Chondrocyte (in vitro differentiated cells): ENCODE measurements around the gene SESN1. TPM values are rescaled to one million over a fixed set of nuclear protein-coding genes. Genes with fewer than 3 reads are reported as not detected.

Source experiments
- DNase-seq: peaks from one replicate; pipeline ENCODE4 v3.0.0; 2021; ENCODE audit warnings: mixed read lengths, low spot score
- H3K27ac Mint-ChIP-seq: one replicate; pipeline ENCODE4 v1.8.0; 2021; ENCODE audit warnings: mild to moderate bottlenecking, moderate library complexity, mixed read lengths; ENCODE audit not compliant: unreplicated experiment
- H3K27me3 Mint-ChIP-seq: 2 replicates; pipeline ENCODE4 v1.8.0; 2021; ENCODE audit warnings: low read depth, mixed read lengths
- H3K36me3 Mint-ChIP-seq: 2 replicates; pipeline ENCODE4 v1.8.0; 2021; ENCODE audit warnings: low read depth, mixed read lengths
- H3K4me1 Mint-ChIP-seq: 2 replicates; pipeline ENCODE4 v1.8.0; 2021; ENCODE audit warnings: low read depth, mild to moderate bottlenecking, mixed read lengths
- H3K4me3 Mint-ChIP-seq: one replicate; pipeline ENCODE4 v1.8.0; 2021; ENCODE audit warnings: mild to moderate bottlenecking, moderate library complexity, mixed read lengths; ENCODE audit not compliant: unreplicated experiment
- H3K9me3 Mint-ChIP-seq: 2 replicates; pipeline ENCODE4 v1.8.0; 2021; ENCODE audit warnings: low read depth, mixed read lengths
- total RNA-seq: library from RNA; stranded (reverse); gene quantifications from 3 replicates; pipeline ENCODE4 v1.2.1, GENCODE V29; 2021
- TF ChIP-seq, protein P1 (sequence below): fragments of 200-600 bp; sonication (generic); IDR thresholded peaks from 2 replicates; pipeline ENCODE4 v1.5.0; 2021; ENCODE audit warnings: antibody characterized with exemption, mild to moderate bottlenecking, moderate library complexity

SESN1 gene
- total RNA-seq, 1 donor from 2014 or later, result 9.5 TPM

DNA sequence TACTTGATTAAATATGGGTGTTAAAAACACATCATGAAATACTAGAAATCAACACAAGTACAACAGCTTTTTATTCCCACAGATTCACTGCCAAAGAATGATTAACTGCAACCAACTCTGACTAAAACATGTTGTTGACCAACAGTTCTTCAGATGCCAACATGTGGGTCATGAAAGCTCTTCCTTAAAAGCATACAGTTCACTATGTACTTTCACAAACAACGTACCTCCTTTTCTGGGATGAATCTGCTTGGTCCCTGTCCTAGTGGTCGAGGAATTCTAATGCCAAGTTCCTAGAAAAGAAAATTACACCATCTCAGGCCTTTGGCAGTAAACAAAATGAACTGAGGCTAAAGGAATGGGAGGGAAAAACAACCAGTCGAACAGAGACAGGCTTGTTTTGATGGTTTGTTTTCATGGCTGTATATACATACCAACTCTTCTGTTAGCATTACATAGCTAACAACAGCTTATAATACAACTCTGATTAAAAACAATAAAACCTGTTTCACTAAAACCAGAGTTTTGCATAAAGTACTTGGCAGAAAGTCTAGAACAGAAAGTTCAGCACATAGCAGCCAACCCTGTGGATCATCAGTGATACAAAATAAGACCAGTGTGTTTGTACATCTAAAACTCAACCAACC lies 92.5 kb downstream of the SESN1 start:
- Mint-ChIP-seq H3K27me3 (no peaks in the 10 kb centered on the region), H3K4me3 (no peak overlapping the region), H3K36me3 (peaks cover 3% of the 10 kb centered on the region), H3K4me1 (peaks cover 12% of the 10 kb centered on the region), H3K9me3 (no peaks in the 10 kb centered on the region), H3K27ac (no peak overlapping the region)
- DNase-seq, result no peak
- TF ChIP-seq, protein P1, sequence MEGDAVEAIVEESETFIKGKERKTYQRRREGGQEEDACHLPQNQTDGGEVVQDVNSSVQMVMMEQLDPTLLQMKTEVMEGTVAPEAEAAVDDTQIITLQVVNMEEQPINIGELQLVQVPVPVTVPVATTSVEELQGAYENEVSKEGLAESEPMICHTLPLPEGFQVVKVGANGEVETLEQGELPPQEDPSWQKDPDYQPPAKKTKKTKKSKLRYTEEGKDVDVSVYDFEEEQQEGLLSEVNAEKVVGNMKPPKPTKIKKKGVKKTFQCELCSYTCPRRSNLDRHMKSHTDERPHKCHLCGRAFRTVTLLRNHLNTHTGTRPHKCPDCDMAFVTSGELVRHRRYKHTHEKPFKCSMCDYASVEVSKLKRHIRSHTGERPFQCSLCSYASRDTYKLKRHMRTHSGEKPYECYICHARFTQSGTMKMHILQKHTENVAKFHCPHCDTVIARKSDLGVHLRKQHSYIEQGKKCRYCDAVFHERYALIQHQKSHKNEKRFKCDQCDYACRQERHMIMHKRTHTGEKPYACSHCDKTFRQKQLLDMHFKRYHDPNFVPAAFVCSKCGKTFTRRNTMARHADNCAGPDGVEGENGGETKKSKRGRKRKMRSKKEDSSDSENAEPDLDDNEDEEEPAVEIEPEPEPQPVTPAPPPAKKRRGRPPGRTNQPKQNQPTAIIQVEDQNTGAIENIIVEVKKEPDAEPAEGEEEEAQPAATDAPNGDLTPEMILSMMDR, result no peak

DNA sequence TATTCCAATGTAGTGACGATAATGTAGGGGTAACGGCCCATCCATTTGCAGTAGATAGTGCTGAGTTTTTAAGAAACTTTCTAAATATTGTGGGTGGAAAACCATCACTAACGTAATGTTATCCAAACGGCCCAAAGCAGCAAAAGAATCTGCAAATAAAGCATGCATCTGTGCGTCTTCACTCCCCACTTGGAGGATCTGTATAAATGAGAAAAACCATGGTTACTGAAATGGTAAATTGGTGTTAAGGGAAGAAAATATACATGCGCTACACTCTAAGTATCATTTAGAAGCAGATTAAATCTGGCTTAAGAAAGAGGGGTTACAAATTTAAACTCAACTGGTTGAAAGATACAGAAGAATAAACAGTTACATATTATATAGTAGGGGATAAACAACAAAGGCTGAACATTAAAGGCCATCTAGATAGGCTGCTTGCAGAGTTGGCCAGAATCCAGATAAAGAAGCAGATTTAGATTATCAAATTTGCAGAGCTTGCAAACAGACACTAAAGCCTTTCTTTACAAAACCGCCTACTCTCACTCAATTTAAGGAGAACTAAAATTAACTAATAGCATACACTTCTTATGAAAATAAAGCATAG lies 93.3 kb downstream of the SESN1 start:
- Mint-ChIP-seq H3K27ac (no peak overlapping the region), H3K36me3 (peaks cover 6% of the 10 kb centered on the region), H3K4me3 (no peak overlapping the region), H3K4me1 (peaks cover 7% of the 10 kb centered on the region), H3K27me3 (no peaks in the 10 kb centered on the region), H3K9me3 (no peaks in the 10 kb centered on the region)
- TF ChIP-seq, protein P1, result no peak
- DNase-seq, result no peak

DNA sequence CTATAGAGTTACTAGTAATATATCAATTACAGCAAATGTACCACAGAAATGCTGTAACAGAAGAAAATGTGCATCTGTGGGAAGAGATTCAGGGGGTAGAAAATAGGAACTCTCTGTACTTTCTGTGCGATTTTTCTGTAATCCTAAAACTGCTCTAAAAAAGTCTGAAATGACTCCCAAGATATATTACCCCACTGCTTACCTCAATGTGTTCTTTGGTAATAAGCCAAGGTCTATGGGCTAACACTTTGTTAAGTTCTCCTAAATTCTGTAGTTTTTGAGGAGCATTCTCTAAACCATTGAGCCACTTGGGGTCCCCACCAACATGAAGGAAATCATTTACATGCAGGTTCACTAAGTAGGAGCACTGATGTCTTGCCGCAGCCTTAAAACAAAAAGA lies 94.4 kb downstream of the SESN1 start:
- Mint-ChIP-seq H3K36me3 (peaks cover 6% of the 10 kb centered on the region), H3K27ac (no peak overlapping the region), H3K27me3 (no peaks in the 10 kb centered on the region), H3K9me3 (no peaks in the 10 kb centered on the region), H3K4me3 (no peak overlapping the region), H3K4me1 (peaks cover 10% of the 10 kb centered on the region)
- TF ChIP-seq, protein P1, result no peak
- DNase-seq, result no peak

DNA sequence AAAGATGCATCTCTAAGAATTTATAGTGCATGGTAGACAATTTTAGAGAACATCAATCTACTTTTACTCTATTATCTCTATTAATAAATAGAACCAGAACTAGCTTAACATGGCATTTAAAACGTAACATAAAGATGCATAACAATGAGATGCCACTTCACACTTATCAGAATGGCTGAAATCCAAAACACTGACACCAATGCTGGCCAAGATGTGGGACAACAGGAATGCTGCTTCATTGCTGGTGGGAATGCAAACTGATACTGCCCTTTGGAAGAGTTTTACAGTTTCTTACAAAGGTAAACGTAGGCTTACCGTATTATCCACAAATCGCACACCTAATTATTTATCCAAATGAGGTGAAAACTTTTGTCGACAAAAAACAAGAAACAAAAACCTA lies 95.2 kb downstream of the SESN1 start:
- TF ChIP-seq, protein P1, result no peak

DNA sequence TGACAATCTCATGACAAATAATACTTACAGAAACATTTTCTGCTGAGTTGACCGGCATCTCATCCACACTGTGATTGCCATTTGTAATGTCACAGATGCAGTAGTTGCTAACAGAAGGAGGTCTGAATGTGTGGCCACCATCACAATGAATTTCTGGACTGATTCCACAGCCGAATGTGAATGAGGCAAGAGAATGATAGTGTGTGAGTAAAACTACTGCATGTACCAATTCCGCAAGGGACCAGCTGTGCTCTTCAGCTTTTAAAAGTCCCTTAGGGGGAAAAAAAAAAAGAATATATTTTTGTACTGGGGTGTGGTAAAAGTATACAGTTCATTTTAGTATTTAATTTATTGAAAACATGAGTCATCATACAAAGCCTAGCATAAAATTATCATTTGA lies 96.2 kb downstream of the SESN1 start:
- Mint-ChIP-seq H3K4me3 (no peak overlapping the region), H3K27me3 (no peaks in the 10 kb centered on the region), H3K4me1 (peaks cover 10% of the 10 kb centered on the region), H3K36me3 (peaks cover 6% of the 10 kb centered on the region), H3K9me3 (no peaks in the 10 kb centered on the region), H3K27ac (no peak overlapping the region)
- TF ChIP-seq, protein P1, result no peak
- no peak for DNase-seq

More for the DNA sequence above, 95.2 kb downstream of the SESN1 start:
- Mint-ChIP-seq H3K27me3 (no peaks in the 10 kb centered on the region), H3K4me3 (no peak overlapping the region), H3K4me1 (peaks cover 10% of the 10 kb centered on the region), H3K36me3 (peaks cover 6% of the 10 kb centered on the region), H3K27ac (no peak overlapping the region), H3K9me3 (no peaks in the 10 kb centered on the region)
- DNase-seq, result no peak
